NCI-H1105 (cell line): ENCODE data around the gene MIPEP.
"Not testable (repeated sequence)": the region's sequence is repeated elsewhere in the genome, so short reads cannot be mapped to it uniquely, and the experiment has no call there.

Source experiments
- DNase-seq: peaks from one replicate; lab custom pipeline; 2025; lab: John Stamatoyannopoulos, UW

MIPEP gene

GRCh38 chr13:23749288-23749873 lies 139.8 kb downstream of the MIPEP start:
- no peak for DNase-seq

- no peak for DNase-seq
Measured at GRCh38 chr13:23748109-23748990, 140.8 kb downstream of the MIPEP start.

GRCh38 chr13:23746141-23746540 lies 143.1 kb downstream of the MIPEP start:
- not testable (repeated sequence) for DNase-seq

GRCh38 chr13:23744315-23744714 lies 144.9 kb downstream of the MIPEP start:
- no peak for DNase-seq

DNA sequence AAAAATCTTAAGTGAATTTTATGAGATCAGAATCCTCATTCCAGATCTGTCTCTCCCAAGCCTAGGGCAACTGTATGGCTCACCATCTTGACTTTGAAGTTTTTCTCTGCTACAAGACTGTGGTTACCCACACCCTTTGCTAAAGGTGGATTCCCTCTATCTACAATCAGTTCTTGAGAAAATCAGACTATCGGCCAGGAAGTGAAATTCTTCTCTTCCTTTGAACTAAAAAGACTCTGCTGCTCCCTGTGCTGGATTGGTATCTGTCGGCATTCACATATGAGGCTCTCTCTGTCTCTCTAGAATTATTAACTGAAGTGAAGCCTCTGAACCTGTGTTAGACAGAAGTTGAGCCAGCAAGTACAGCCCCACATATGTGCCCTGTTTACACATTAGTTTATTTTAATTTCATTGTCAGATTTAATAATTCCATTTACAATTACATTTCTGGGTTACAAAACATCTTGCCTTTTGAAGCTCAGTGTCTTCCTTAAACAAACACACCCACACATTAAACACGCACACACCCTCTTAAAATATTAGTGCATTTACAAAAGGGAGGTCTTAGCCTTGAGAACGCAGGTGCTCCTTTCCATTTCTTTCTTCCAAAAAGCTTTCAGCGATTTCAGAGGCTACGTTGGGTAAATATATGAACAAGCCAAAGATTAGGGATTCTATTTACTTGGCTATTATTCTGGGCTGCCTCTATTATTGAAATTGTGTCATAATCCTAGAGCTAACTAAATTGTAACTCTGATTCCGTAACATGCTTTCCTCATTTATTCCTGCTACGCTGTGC lies 145.7 kb downstream of the MIPEP start:
- DNase-seq, result no peak

- DNase-seq, result no peak
Measured at GRCh38 chr13:23741879-23742510, 147.2 kb downstream of the MIPEP start.

DNA sequence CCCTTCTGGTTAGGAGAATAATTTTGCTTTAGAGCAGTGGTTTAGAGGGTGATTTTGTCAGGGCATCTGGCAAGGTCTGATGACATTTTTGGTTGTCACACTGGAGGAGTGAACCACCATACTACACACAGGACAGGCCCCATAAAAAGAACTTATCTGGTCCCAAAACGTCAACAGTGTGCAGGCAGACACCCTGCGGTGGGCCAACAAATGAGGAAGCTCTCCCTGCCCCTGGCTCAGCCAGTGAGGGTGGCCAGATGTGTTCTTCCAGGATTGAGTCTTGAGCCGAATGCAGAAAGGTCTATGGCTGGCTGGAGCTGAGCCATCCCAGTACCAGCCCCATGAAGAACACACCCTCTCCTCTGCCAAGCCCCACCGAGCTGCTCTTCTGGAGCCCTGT lies 149.2 kb downstream of the MIPEP start:
- DNase-seq, result no peak

DNA sequence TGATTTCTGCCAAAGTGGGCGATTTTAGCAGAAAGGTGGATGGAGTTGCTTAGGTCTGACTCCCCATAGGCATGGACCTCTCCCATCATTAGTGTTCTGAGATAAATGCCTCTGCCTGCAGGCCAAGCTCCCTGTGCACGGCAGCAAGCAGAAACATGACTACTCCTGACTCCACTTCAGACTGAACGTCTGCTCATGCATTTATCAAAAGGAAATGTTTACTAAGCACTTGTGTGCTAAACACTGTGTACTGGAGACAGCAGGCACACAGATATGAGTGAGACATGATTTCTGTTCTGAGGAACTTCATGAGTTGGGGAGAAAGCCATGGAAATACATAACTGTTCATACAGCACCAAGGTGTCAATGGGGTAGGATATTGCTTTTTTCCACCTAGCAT lies 149.6 kb downstream of the MIPEP start:
- peak; percentile 44 for DNase-seq

- DNase-seq, result no peak
Measured at GRCh38 chr13:23736541-23736940, 152.7 kb downstream of the MIPEP start.

DNA sequence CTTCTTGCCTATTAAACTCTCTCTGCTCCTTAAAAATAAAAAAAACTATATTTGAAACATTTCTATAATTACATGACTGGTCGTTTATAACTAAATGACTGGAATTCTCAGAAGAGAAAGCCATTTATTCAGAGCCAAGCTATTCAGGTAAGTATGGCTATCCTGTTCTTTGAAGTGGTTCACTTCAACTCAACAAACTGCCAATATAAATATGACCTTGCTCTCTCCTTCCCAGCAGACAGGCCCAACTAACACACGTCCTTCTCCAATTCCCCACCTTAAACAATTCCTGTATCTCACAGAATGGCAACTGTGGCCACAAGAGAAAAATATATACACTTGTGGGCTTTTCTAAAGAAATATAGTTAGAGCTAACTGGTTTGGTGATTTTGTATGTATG lies 153.9 kb downstream of the MIPEP start:
- no peak for DNase-seq

- no peak for DNase-seq
Measured at GRCh38 chr13:23731709-23732108, 157.5 kb downstream of the MIPEP start.

DNA sequence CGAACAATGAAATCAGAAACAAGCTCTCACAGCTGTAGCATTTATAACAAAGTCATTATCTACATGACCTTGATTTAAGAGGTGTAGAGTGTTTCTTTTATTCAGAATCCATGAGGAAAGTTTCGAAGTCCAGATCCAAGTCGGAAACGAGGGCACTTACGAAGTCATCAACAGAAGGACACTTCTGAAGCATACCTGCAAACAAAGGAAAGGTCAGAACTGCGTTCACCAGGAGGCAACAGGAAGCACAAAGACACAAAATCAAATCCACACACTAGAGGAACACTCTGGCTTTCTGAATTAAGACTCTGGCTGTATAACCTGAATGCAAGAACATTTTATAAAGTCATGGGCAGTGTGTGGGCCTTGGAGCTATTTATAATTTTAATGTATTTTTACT lies 158.9 kb downstream of the MIPEP start:
- DNase-seq, result no peak

GRCh38 chr13:23729531-23729930 lies 159.7 kb downstream of the MIPEP start:
- no peak for DNase-seq

DNA sequence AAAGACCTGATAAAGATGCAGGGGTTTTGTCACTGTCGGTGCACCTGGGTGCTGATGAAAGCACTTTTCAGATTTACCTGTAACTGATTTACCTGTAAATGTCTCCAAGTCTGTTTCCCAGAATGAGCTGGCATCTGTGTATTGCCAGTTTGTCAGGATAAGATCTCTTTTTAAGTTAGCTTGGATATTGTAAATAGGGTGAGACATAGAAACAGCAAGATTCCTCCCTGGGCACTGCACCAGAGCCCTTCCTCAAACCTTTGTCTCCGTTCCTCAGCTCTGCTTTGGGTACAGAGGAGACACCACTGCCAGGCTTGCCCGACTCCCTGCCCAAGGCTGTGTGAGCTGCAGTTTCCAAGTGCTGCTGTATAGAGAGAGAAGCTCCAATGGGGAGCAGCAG lies 160.4 kb downstream of the MIPEP start:
- no peak for DNase-seq

GRCh38 chr13:23725922-23726321 lies 163.3 kb downstream of the MIPEP start:
- no peak for DNase-seq

DNA sequence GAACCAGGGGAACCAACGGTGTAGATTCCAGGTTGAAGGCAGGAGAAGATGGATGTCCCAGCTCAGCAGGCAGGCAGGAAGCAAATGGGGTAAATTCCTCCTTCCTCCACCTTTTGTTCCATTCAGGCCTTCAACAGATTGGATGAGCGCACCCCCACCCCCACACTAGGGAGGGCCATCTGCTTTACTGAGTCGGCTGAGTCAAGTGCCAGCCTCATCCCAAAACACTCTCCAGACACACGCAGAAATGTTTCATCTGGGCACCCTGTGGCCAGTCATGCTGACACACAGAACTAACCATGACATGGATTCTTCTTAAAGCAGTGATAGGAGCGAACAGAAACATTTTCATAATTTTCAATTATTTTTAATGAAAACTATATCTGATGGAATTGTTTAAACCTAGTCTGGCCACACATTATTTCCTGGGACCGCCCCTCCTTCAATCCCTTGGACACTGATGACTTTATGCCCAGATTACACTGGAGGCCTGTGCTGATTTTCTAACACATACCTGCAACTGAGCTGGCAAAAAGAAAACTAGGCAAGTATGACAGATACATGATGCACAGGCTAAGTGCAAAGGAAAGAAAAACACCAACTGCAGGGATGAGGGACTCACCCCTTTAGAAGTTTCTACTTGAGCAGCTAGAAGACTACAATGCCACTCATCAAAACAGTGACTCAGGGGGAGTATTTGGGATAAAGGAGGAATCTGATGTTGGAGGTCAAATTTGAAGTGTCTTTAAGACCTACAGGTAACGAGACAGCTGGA lies 164.8 kb downstream of the MIPEP start:
- DNase-seq, result no peak

- no peak for DNase-seq
Measured at GRCh38 chr13:23723471-23723870, 165.7 kb downstream of the MIPEP start.

DNA sequence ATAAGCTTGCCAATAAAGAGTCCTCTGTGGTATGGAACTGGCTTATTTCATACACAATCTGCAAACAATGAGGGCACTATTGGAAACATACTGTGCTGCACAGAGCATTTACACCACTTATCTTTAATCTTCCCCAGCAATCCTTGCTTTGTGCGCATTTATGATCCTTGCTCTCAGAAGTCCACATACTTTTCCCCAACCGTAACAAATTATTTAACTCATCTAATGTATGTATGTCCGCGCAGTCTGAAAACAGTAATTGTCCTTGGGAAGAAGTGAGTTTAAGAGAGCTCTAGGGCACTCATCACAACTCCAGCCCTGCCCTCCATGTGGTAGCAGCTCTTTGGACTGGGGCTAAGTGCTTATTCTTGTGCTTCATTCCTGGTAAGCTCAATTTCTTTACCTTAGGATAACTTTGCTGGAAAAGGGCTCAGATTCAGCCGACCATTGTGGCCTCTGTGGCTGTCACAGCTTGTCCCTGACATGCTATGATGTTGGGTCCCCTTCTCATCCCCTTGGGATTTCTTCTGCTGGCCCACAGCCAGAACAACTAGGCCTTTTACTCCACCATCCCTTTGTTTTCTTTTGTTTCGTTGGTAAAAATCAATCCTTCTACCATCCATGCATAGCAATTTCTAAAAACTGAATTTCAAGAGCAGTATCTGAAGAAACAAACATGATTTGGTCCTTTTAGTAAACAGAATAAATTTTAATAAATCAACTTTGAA lies 166.3 kb downstream of the MIPEP start:
- DNase-seq, result no peak

- no peak for DNase-seq
Measured at GRCh38 chr13:23718996-23719395, 170.2 kb downstream of the MIPEP start.

- no peak for DNase-seq
Measured at GRCh38 chr13:23716401-23716800, 172.8 kb downstream of the MIPEP start.

DNA sequence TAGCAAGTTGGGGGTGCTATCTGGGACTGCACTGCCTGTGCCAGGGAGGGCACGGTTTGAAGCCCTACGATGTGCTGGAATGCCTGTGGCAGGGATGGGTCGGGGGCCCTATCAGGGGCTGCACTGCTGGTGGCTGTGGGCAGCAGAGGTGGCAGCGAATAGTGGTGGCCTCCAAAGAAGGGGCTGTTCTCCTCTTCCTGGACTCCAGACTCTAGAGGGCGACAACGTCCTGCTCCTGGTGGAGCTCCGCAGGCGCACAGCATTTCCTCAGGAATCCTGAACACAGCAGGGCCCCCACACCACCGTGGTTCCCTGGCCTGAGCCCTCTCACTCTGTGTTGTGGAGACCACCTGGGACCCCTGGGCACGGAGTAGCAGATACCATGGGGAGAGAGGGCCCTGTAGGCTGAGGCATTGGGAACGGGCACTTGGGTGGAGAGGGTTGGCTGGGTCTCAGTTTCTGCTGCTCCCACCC lies 173.4 kb downstream of the MIPEP start:
- DNase-seq, result no peak
